PC-9 (cell line): ENCODE measurements around the gene TRIP12. TPM values are rescaled to one million over a fixed set of nuclear protein-coding genes. Genes with fewer than 3 reads are reported as not detected.

Experiments used
- BruUV-seq: library from RNA; stranded (reverse); fragments of 400-500 nt; replicated peaks from 2 replicates; lab custom pipeline; 2021; lab: Mats Ljungman, UMichigan
- CTCF ChIA-PET: fragments of 300-600 bp; sonication (Branson Sonifier 250); formaldehyde crosslinking; loops from one replicate; lab custom pipeline; 2022; ENCODE audit warnings: antibody characterized with exemption; lab: Charles Lee
- POLR2A ChIA-PET: fragments of 300-600 bp; sonication (Branson Sonifier 250); formaldehyde crosslinking; loops from one replicate; lab custom pipeline; 2022; ENCODE audit warnings: antibody characterized with exemption; ENCODE audit not compliant: unreplicated experiment; lab: Charles Lee
- DNase-seq, 2 experiments: peaks; one replicate each; pipeline versions ENCODE4 v3.0.0 to v3.0.0-alpha.2; 2015 to 2022; ENCODE audit warnings: mixed read lengths in 1 of 2
- H2AFZ ChIP-seq: fragments of 200-600 bp; sonication (generic); 2 replicates; pipeline ENCODE4 v1.8.1; 2017; ENCODE audit warnings: antibody characterized with exemption
- H3F3A ChIP-seq: fragments of 200-600 bp; sonication (generic); 2 replicates; pipeline ENCODE4 v1.8.1; 2017; ENCODE audit warnings: antibody characterized with exemption, mild to moderate bottlenecking, low read depth; ENCODE audit not compliant: insufficient read depth
- H3K27ac ChIP-seq: fragments of 200-600 bp; sonication (generic); 2 replicates; pipeline ENCODE4 v1.6.1; 2016; ENCODE audit warnings: mixed run types
- H3K27me3 ChIP-seq: fragments of 200-600 bp; sonication (generic); 2 replicates; pipeline ENCODE4 v1.6.1; 2016; ENCODE audit warnings: low read depth, mixed run types; ENCODE audit not compliant: insufficient read depth
- H3K36me3 ChIP-seq: fragments of 200-600 bp; sonication (generic); 2 replicates; pipeline ENCODE4 v1.6.1; 2016; ENCODE audit warnings: low read depth, mixed run types
- H3K4me1 ChIP-seq: fragments of 200-600 bp; sonication (generic); replicated peaks from 2 replicates; pipeline ENCODE4 v1.6.1; 2016; ENCODE audit warnings: mixed run types; ENCODE audit not compliant: insufficient read depth
- H3K4me2 ChIP-seq: fragments of 200-600 bp; sonication (generic); 2 replicates; pipeline ENCODE4 v1.6.1; 2017; ENCODE audit warnings: mixed run types
- H3K4me3 ChIP-seq: fragments of 200-600 bp; sonication (generic); 2 replicates; pipeline ENCODE4 v1.6.1; 2016; ENCODE audit warnings: mixed run types
- H3K79me2 ChIP-seq: fragments of 200-600 bp; sonication (generic); 2 replicates; pipeline ENCODE4 v1.6.1; 2017; ENCODE audit warnings: low read depth, mixed run types
- H3K9me2 ChIP-seq: fragments of 200-600 bp; sonication (generic); 2 replicates; pipeline ENCODE4 v1.8.1; 2017; ENCODE audit warnings: mild to moderate bottlenecking; ENCODE audit not compliant: insufficient read depth
- H3K9me3 ChIP-seq: fragments of 200-600 bp; sonication (generic); 2 replicates; pipeline ENCODE4 v1.8.1; 2016; ENCODE audit warnings: low read depth; ENCODE audit not compliant: insufficient read depth
- H4K20me1 ChIP-seq: fragments of 200-600 bp; sonication (generic); 2 replicates; pipeline ENCODE4 v1.8.1; 2017; ENCODE audit not compliant: insufficient read depth
- EZH2 ChIP-seq: fragments of 200-600 bp; sonication (generic); IDR thresholded peaks from 2 replicates; pipeline ENCODE4 v1.8.0; 2017; ENCODE audit warnings: antibody characterized with exemption, low read depth
- intact Hi-C: fragments of 100-400 bp; cut with micrococcal nuclease; formaldehyde crosslinking; loops from one replicate; pipeline ENCODE4 v1.10.0; 2022; ENCODE audit not compliant: unreplicated experiment
- total RNA-seq: library from RNA; stranded (reverse); gene quantifications from 2 replicates; pipeline ENCODE4 v1.2.3, GENCODE V29; 2021
- TF ChIP-seq, protein P1 (sequence below): fragments of 200-600 bp; sonication (generic); conservative IDR thresholded peaks from 2 replicates; pipeline ENCODE4 v1.6.1; 2017; ENCODE audit warnings: mixed run types, antibody characterized with exemption, mild to moderate bottlenecking, moderate library complexity

TRIP12 gene
- total RNA-seq, 1 experiment from 2014 or later: 226 TPM

DNA sequence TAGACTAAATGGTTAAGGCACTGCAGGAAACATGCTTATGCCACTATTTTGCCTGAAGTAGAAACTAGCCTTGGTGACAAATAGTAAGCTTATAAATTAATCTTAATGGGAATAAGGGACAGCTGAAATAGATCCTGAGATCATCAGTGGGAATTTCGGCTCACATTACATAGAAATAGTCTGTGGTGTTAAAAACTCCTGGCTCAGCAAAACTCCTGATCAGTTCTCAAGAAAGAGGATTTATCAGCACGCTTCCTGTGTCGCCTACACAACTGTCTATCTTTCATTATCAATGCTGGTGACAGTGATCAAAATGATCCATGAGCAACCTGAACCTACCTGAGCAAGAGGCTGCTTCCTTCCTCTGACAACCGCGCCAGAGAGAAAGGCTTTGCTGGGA, 190.4 kb downstream of the TRIP12 start:
- H3K9me2 ChIP-seq: no peaks in the 10 kb centered on the region
- H3K4me3 ChIP-seq: no peak overlapping the region
- ChIA-PET POLR2A (no interaction called here), CTCF (no interaction called here)
- no peaks in the 10 kb centered on the region for H3F3A ChIP-seq
- no peaks in the 10 kb centered on the region for H3K9me3 ChIP-seq
- no peaks in the 10 kb centered on the region for H3K4me1 ChIP-seq
- H3K4me2 ChIP-seq: no peak overlapping the region
- no peak for TF ChIP-seq EZH2
- TF ChIP-seq, protein P1, sequence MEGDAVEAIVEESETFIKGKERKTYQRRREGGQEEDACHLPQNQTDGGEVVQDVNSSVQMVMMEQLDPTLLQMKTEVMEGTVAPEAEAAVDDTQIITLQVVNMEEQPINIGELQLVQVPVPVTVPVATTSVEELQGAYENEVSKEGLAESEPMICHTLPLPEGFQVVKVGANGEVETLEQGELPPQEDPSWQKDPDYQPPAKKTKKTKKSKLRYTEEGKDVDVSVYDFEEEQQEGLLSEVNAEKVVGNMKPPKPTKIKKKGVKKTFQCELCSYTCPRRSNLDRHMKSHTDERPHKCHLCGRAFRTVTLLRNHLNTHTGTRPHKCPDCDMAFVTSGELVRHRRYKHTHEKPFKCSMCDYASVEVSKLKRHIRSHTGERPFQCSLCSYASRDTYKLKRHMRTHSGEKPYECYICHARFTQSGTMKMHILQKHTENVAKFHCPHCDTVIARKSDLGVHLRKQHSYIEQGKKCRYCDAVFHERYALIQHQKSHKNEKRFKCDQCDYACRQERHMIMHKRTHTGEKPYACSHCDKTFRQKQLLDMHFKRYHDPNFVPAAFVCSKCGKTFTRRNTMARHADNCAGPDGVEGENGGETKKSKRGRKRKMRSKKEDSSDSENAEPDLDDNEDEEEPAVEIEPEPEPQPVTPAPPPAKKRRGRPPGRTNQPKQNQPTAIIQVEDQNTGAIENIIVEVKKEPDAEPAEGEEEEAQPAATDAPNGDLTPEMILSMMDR: no peak
- H3K36me3 ChIP-seq: no peaks in the 10 kb centered on the region
- no peak overlapping the region for H3K27ac ChIP-seq
- no peak for DNase-seq
- intact Hi-C loops: no loop called here
- no peaks in the 10 kb centered on the region for H4K20me1 ChIP-seq
- no peaks in the 10 kb centered on the region for H3K79me2 ChIP-seq
- no peaks in the 10 kb centered on the region for H3K27me3 ChIP-seq
- no TSS peak for BruUV-seq
- no peak overlapping the region for H2AFZ ChIP-seq

DNA sequence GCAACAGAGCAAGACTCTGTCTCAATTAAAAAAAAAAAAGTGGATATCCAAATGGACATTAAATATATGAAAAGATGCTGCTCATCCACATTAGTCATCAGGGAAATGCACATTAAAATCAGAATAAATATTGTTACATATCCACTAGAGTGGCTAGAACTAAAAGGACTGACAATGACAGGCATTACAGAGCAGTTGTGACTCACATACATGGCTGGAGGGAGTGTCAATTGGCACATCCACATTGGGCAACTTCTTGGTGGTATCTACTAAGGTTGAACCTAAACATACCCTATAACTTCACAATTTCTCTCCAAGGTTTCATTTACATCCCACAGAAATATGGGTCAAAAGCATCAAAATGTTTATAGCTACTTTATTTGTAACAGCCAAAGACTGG, 193.4 kb downstream of the TRIP12 start:
- ChIA-PET POLR2A (no interaction called here), CTCF (no interaction called here)
- Histone ChIP-seq H3K36me3 (no peaks in the 10 kb centered on the region), H3K4me3 (no peak overlapping the region), H4K20me1 (no peaks in the 10 kb centered on the region), H3K9me3 (no peaks in the 10 kb centered on the region), H2AFZ (no peak overlapping the region), H3F3A (no peaks in the 10 kb centered on the region), H3K4me2 (no peak overlapping the region), H3K9me2 (no peaks in the 10 kb centered on the region), H3K27ac (no peak overlapping the region), H3K4me1 (no peaks in the 10 kb centered on the region), H3K27me3 (no peaks in the 10 kb centered on the region), H3K79me2 (no peaks in the 10 kb centered on the region)
- intact Hi-C loops: no loop called here
- no TSS peak for BruUV-seq
- no peak for DNase-seq
- no peak for TF ChIP-seq EZH2
- TF ChIP-seq, protein P1: no peak

DNA sequence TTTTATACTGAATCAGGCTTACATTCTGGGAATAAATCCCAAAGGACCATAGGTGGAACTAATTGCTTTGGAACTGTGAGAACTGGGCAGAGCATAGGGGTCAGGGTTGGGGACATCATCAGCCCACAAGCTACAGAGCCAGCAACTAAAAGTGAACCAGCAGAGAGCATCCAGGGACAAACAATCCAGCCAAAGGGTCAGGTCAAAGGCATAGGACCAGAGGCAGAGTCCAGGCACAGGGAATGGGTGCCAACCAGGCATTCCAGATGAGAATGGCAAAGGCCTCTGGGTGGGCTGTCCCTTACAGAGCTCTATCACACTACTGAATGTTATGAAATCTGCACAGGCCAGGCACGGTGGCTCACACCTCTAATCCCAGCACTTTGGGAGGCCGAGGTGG, 195.2 kb downstream of the TRIP12 start:
- Histone ChIP-seq H3K4me3 (no peak overlapping the region), H3K4me2 (no peak overlapping the region), H2AFZ (no peak overlapping the region), H3K27ac (no peak overlapping the region), H3F3A (no peaks in the 10 kb centered on the region), H3K4me1 (no peaks in the 10 kb centered on the region), H4K20me1 (no peaks in the 10 kb centered on the region), H3K9me3 (no peaks in the 10 kb centered on the region), H3K79me2 (no peaks in the 10 kb centered on the region), H3K9me2 (no peaks in the 10 kb centered on the region), H3K36me3 (no peaks in the 10 kb centered on the region), H3K27me3 (no peaks in the 10 kb centered on the region)
- TF ChIP-seq, protein P1: no peak
- TF ChIP-seq EZH2: no peak
- no TSS peak for BruUV-seq
- DNase-seq: no peak
- CTCF ChIA-PET: no interaction called here
- POLR2A ChIA-PET: no interaction called here
- intact Hi-C loops: no loop called here
